OCI-LY1 (cell line): ENCODE results near the gene KCNH6.

Source experiments
- H2AFZ ChIP-seq: fragments of 200-600 bp; sonication (generic), shearing (Covaris generic); 2 replicates; pipeline ENCODE4 v1.6.0; 2014; ENCODE audit warnings: antibody characterized with exemption, mild to moderate bottlenecking, low read length
- H3F3A ChIP-seq: fragments of 200-600 bp; sonication (generic), shearing (Covaris generic); 2 replicates; pipeline ENCODE4 v1.6.0; 2014; ENCODE audit warnings: mild to moderate bottlenecking, antibody characterized with exemption, low read length, moderate library complexity; ENCODE audit not compliant: insufficient read depth
- H3K27ac ChIP-seq: fragments of 200-600 bp; sonication (generic); 2 replicates; pipeline ENCODE4 v1.5.1; 2014; ENCODE audit warnings: low read length, mixed run types, mild to moderate bottlenecking, low read depth; ENCODE audit not compliant: poor library complexity, severe bottlenecking
- H3K27me3 ChIP-seq: fragments of 200-600 bp; sonication (generic); 2 replicates; pipeline ENCODE4 v1.6.0; 2014; ENCODE audit warnings: antibody characterized with exemption, mild to moderate bottlenecking, low read length, moderate library complexity; ENCODE audit not compliant: insufficient read depth
- H3K36me3 ChIP-seq: fragments of 200-600 bp; sonication (generic); 2 replicates; pipeline ENCODE4 v1.6.1; 2014; ENCODE audit warnings: mild to moderate bottlenecking, antibody characterized with exemption, low read length, moderate library complexity, mixed read lengths; ENCODE audit not compliant: insufficient read depth
- H3K4me1 ChIP-seq: fragments of 200-600 bp; sonication (generic); 2 replicates; pipeline ENCODE4 v1.5.1; 2014; ENCODE audit warnings: mild to moderate bottlenecking, low read length, moderate library complexity; ENCODE audit not compliant: insufficient read depth, severe bottlenecking
- H3K4me2 ChIP-seq: fragments of 200-600 bp; sonication (generic), shearing (Covaris generic); 2 replicates; pipeline ENCODE4 v1.6.1; 2014; ENCODE audit warnings: low read length
- H3K4me3 ChIP-seq: fragments of 200-600 bp; sonication (generic); 2 replicates; pipeline ENCODE4 v1.5.1; 2014; ENCODE audit warnings: low read length, low read depth, mild to moderate bottlenecking, mixed read lengths; ENCODE audit not compliant: poor library complexity, severe bottlenecking
- H3K79me2 ChIP-seq: fragments of 200-600 bp; shearing (Covaris generic); 2 replicates; pipeline ENCODE4 v1.6.1; 2016; ENCODE audit warnings: mixed run types, low read length, mixed read lengths; ENCODE audit not compliant: insufficient read depth
- H3K9ac ChIP-seq: fragments of 200-600 bp; sonication (generic), shearing (Covaris generic); 2 replicates; pipeline ENCODE4 v1.6.1; 2014; ENCODE audit warnings: mild to moderate bottlenecking, low read length, mixed read lengths
- H3K9me2 ChIP-seq: fragments of 200-600 bp; sonication (generic), shearing (Covaris generic); 2 replicates; pipeline ENCODE4 v1.6.1; 2014; ENCODE audit warnings: low read depth, mild to moderate bottlenecking, low read length, mixed read lengths
- H3K9me3 ChIP-seq: fragments of 200-600 bp; shearing (Covaris generic); 2 replicates; pipeline ENCODE4 v1.6.1; 2014; ENCODE audit warnings: low read length, mixed read lengths
- H4K20me1 ChIP-seq: fragments of 200-600 bp; sonication (generic), shearing (Covaris generic); 2 replicates; pipeline ENCODE4 v1.6.0; 2016; ENCODE audit warnings: mild to moderate bottlenecking, low read length; ENCODE audit not compliant: insufficient read depth
- CTCF ChIP-seq: fragments of 200-600 bp; sonication (generic), shearing (Covaris generic); IDR thresholded peaks from 2 replicates; pipeline ENCODE4 v1.5.1; 2017; ENCODE audit warnings: mild to moderate bottlenecking, antibody characterized with exemption, low read length, moderate library complexity, mixed read lengths
- EZH2 ChIP-seq: fragments of 200-600 bp; sonication (generic), shearing (Covaris generic); IDR thresholded peaks from 2 replicates; pipeline ENCODE4 v1.8.0; 2017; ENCODE audit warnings: borderline replicate concordance, mixed run types, mild to moderate bottlenecking, antibody characterized with exemption, low read length, moderate library complexity, mixed read lengths

The KCNH6 gene

GRCh38 chr17:63515426-63515825 lies 7.7 kb upstream of the KCNH6 start:
- peaks cover 4% of the 10 kb centered on the region; the same call in 1 of the 2 replicates for H3K27me3 ChIP-seq
- no peaks in the 10 kb centered on the region for H4K20me1 ChIP-seq
- no peak overlapping the region for H3K4me2 ChIP-seq
- H3K9me3 ChIP-seq = no peaks in the 10 kb centered on the region
- no peaks in the 10 kb centered on the region for H3K36me3 ChIP-seq
- H3K4me3 ChIP-seq = no peak overlapping the region
- no peaks in the 10 kb centered on the region for H3F3A ChIP-seq
- no peaks in the 10 kb centered on the region for H3K9me2 ChIP-seq
- H3K79me2 ChIP-seq = no peaks in the 10 kb centered on the region
- H3K27ac ChIP-seq = no peak overlapping the region
- H2AFZ ChIP-seq = no peak overlapping the region
- H3K4me1 ChIP-seq = no peaks in the 10 kb centered on the region
- H3K9ac ChIP-seq = no peak overlapping the region
- TF ChIP-seq EZH2 (no peak), CTCF (no peak)

GRCh38 chr17:63516910-63517824 lies 6.0 kb upstream of the KCNH6 start:
- H3K9ac ChIP-seq = no peak overlapping the region

GRCh38 chr17:63517825-63518534 lies 5.2 kb upstream of the KCNH6 start:
- H3K4me2 ChIP-seq = no peak overlapping the region
- H2AFZ ChIP-seq = no peak overlapping the region
- no peak overlapping the region for H3K4me3 ChIP-seq
- TF ChIP-seq CTCF (no peak), EZH2 (no peak)
- H3K9me3 ChIP-seq = no peaks in the 10 kb centered on the region
- no peak overlapping the region for H3K27ac ChIP-seq
- H3K79me2 ChIP-seq = no peaks in the 10 kb centered on the region
- no peaks in the 10 kb centered on the region for H3K36me3 ChIP-seq
- no peaks in the 10 kb centered on the region for H3K4me1 ChIP-seq
- no peak overlapping the region for H3K9ac ChIP-seq
- H3F3A ChIP-seq = no peaks in the 10 kb centered on the region
- no peaks in the 10 kb centered on the region for H3K9me2 ChIP-seq
- no peaks in the 10 kb centered on the region for H3K27me3 ChIP-seq
- no peaks in the 10 kb centered on the region for H4K20me1 ChIP-seq

More at GRCh38 chr17:63516910-63517824, 6.0 kb upstream of the KCNH6 start:
- Histone ChIP-seq H3K27me3 (peaks cover 4% of the 10 kb centered on the region; the same call in 1 of the 2 replicates), H3K79me2 (no peaks in the 10 kb centered on the region), H2AFZ (no peak overlapping the region), H3K27ac (no peak overlapping the region), H3K9me3 (no peaks in the 10 kb centered on the region), H3K4me1 (no peaks in the 10 kb centered on the region), H3F3A (no peaks in the 10 kb centered on the region), H3K4me3 (no peak overlapping the region), H4K20me1 (no peaks in the 10 kb centered on the region), H3K4me2 (no peak overlapping the region), H3K9me2 (no peaks in the 10 kb centered on the region), H3K36me3 (no peaks in the 10 kb centered on the region)
- TF ChIP-seq EZH2 (no peak), CTCF (no peak)
